Measurements from ENCODE around the gene HBP1.

GRCh38 chr7:107123392-107123791 lies 45.4 kb upstream of the HBP1 start:
- no peak for TF ChIP-seq ZNF274 (IDR thresholded peaks at IDR 0.05; ENCODE audit: low read depth, low read length)
- no peak for TF ChIP-seq YY1 (IDR thresholded peaks at IDR 0.05; ENCODE audit: insufficient read depth, insufficient read length)
- no peak for TF ChIP-seq SUZ12 (IDR thresholded peaks at IDR 0.05; ENCODE audit: extremely low read depth, insufficient read depth, insufficient read length)

Data from NT2/D1 (cell line).